Measurements from ENCODE around the gene TGFBR3.

Gene TGFBR3

GRCh38 chr1:91732291-91733107 is 153.5 kb downstream of the TGFBR3 start:
- peak; percentile 51 for DNase-seq (ENCODE audit: low spot score)

GRCh38 chr1:91731815-91732214 is 154.1 kb downstream of the TGFBR3 start:
- DNase-seq (ENCODE audit: low spot score) = peak; percentile 44

- DNase-seq (ENCODE audit: low spot score) = peak; percentile 33
Observed at GRCh38 chr1:91730801-91731732, 154.9 kb downstream of the TGFBR3 start.

GRCh38 chr1:91729621-91730358 is 156.2 kb downstream of the TGFBR3 start:
- DNase-seq (ENCODE audit: low spot score) = no peak

- no peak for DNase-seq (ENCODE audit: low spot score)
Observed at GRCh38 chr1:91727763-91728162, 158.2 kb downstream of the TGFBR3 start.

- no peak for DNase-seq (ENCODE audit: low spot score)
Observed at GRCh38 chr1:91725989-91726721, 159.8 kb downstream of the TGFBR3 start.

- no peak for DNase-seq (ENCODE audit: low spot score)
Observed at GRCh38 chr1:91725618-91725988, 160.3 kb downstream of the TGFBR3 start.

GRCh38 chr1:91724644-91725043 is 161.3 kb downstream of the TGFBR3 start:
- DNase-seq (ENCODE audit: low spot score) = no peak

GRCh38 chr1:91724231-91724630 is 161.7 kb downstream of the TGFBR3 start:
- no peak for DNase-seq (ENCODE audit: low spot score)

- no peak for DNase-seq (ENCODE audit: low spot score)
Observed at GRCh38 chr1:91720044-91720443, 165.9 kb downstream of the TGFBR3 start.

GRCh38 chr1:91718877-91719276 is 167.1 kb downstream of the TGFBR3 start:
- no peak for DNase-seq (ENCODE audit: low spot score)

- DNase-seq (ENCODE audit: low spot score) = no peak
Observed at GRCh38 chr1:91718368-91718767, 167.6 kb downstream of the TGFBR3 start.

GRCh38 chr1:91717839-91718238 is 168.1 kb downstream of the TGFBR3 start:
- no peak for DNase-seq (ENCODE audit: low spot score)

GRCh38 chr1:91716339-91716738 is 169.6 kb downstream of the TGFBR3 start:
- no peak for DNase-seq (ENCODE audit: low spot score)

GRCh38 chr1:91715416-91716000 is 170.4 kb downstream of the TGFBR3 start:
- no peak for DNase-seq (ENCODE audit: low spot score)

- DNase-seq (ENCODE audit: low spot score) = no peak
Observed at GRCh38 chr1:91714867-91715381, 171.0 kb downstream of the TGFBR3 start.

- DNase-seq (ENCODE audit: low spot score) = peak; percentile 66
Observed at GRCh38 chr1:91712981-91713841, 172.7 kb downstream of the TGFBR3 start.

GRCh38 chr1:91712393-91712792 is 173.6 kb downstream of the TGFBR3 start:
- no peak for DNase-seq (ENCODE audit: low spot score)

- DNase-seq (ENCODE audit: low spot score) = no peak
Observed at GRCh38 chr1:91711504-91712247, 174.3 kb downstream of the TGFBR3 start.

All from CD4-positive, alpha-beta T cell treated with Interleukin-2 at 100 ng/mL for 4 hours (primary cell).